Posterior vena cava (tissue), 2 donors: ENCODE measurements around the gene SNAP47. TPM values are rescaled to one million over a fixed set of nuclear protein-coding genes. Genes with fewer than 3 reads are reported as not detected.

ENCODE experiments used
- DNase-seq: peaks from one replicate; pipeline ENCODE4 v3.0.0-alpha.2; 2020; ENCODE audit warnings: low spot score
- intact Hi-C, 2 donors: fragments of 100-400 bp; cut with DNase I; formaldehyde crosslinking; loops; one replicate each; pipeline versions ENCODE4 v1.14.1 to v1.14.2; 2022 to 2023
- total RNA-seq, 2 donors: library from RNA; stranded (reverse); fragmentation: NEBNext Ultra II Directional; extraction: Animal tissue kit (Norgen Biotek cat#: 25700); gene quantifications; one replicate each; pipeline ENCODE4 v1.2.1, GENCODE V29; 2021
- donor health status: DM: yes; HTN: yes; CAD: no.
- donor health status: DM: yes; HTN: yes; CAD: no.

The SNAP47 gene
- total RNA-seq, 2 donors from 2014 or later = 14.8 to 16.3 TPM

DNA sequence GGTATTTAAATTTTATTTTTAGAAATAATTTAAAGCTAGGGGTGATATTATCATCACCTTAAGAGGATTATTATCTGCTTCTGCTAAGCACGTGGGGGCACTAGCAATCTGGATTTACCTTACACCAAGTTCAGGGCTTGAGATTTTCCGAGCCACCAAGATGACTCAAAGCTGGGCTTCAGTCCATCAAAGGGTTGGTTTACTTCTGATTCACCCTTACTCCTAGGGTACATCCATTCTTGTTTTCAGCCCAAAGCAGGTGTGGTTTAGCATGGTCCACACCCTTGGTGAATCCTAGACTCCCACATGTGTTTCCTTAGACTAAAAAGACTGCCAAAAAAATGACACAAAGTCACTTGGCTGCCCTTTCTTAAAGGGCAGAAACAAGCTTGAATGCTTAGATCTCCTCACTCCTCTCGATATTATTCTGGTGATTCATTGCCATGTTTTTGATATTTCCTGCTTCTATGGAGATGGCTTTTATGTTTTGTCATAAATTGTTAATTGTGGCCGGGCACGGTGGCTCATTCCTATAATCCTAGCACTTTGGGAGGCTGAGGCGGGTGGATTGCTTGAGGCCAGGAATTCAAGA is 70.5 kb downstream of the SNAP47 start:
- intact Hi-C loops = no loop called here

DNA sequence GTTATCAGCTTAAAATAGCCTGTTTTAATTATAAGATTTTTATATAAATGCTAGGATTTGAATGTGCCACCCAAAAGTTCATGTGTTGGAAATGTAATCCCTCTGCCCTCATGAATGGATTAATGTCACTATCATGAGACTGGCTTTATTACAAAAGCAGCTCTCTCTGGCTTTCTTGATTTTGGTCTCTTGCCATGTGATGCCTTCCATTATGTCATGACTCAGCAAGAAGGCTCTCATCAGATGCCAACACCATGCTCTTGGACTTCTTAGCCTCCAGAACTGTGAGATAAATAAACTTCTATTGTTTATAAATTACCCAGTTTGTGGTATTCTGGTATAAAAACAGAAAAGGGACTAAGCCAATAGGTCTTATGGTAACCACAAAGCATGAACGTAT is 73.3 kb downstream of the SNAP47 start:
- no peak for DNase-seq
- intact Hi-C loops = no loop called here

More for the DNA sequence above, 70.5 kb downstream of the SNAP47 start:
- DNase-seq = no peak

DNA sequence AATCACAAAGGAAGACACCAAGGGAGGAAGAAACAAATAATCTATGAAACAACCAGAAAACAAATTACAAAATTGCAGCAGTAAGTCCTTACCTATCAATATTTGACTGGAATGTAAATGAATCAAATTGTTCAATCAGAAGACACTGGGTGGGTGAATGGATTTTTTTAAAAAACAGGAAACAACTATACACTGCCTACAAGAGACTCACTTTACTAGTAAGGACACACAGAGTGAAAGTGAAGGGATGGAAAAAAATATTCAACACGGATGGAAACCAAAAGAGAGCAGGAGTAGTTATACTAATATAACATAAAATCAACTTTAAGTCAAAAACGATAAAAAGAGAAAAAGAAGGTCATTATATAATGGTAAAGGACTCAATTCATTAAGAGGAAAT is 73.8 kb downstream of the SNAP47 start:
- intact Hi-C loops = no loop called here

DNA sequence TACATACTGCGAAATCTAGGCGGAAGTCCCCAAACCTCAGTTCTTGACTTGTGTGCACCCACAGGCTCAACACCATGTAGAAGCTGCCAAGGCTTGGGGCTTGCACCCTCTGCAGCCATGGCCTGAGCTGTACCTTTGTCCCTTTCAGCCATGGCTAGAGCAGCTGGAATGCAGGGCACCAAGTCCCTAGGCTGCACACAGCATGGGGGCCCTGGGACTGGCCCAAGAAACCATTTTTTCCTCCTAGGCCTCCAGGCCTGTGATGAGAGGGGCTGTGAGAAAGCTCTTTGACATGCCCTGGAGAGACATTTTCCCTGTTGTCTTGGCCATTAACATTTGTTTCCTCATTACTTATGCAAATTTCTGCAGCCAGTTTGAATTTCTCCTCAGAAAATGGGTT is 78.7 kb downstream of the SNAP47 start:
- intact Hi-C loops = no loop called here
- DNase-seq = no peak

More for the DNA sequence above, 73.8 kb downstream of the SNAP47 start:
- DNase-seq = no peak

DNA sequence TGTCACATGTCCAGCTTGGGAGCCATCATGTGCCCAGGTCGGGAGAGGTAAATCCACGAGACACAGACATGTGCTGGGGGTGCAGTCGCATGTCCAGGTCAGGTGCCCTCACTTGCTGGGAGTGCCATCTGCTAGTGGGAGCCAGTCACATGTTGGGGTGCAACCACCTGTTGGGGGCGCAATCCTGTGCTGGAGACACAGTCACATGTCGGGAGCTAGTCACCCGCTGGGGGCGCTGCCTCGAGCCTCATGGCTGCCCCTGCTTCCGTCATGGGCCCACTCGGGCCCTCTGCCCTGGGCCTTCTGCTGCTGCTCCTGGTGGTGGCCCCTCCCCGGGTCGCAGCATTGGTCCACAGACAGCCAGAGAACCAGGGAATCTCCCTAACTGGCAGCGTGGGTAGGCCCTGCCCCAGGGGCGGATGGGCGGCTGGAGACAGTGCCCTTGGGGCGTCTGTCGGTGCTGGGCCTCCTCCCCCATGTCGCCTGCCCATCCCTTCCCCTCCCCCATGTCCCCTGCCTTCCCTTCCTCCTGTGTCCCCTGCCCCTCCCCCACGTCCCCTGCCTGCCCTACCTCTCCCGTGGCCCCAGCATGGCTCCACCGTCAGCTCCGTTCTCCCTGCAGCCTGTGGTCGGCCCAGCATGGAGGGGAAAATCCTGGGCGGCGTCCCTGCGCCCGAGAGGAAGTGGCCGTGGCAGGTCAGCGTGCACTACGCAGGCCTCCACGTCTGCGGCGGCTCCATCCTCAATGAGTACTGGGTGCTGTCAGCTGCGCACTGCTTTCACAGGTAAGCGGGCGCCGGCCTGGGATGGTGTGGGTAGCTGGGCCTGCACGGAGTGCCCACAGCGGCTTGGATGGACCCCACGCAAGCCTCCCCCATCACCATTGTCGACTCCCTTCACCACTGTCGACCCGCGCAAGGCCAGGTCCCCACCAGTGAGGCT is 80.5 kb downstream of the SNAP47 start, which contains the start of gene PRSS38:
Gene PRSS38 (plus strand): TSS at position 208 of the 942 bp plus-strand sequence. CDS start 42 bp downstream, at position 250.
- intact Hi-C loops = no loop called here
- no peak for DNase-seq

DNA sequence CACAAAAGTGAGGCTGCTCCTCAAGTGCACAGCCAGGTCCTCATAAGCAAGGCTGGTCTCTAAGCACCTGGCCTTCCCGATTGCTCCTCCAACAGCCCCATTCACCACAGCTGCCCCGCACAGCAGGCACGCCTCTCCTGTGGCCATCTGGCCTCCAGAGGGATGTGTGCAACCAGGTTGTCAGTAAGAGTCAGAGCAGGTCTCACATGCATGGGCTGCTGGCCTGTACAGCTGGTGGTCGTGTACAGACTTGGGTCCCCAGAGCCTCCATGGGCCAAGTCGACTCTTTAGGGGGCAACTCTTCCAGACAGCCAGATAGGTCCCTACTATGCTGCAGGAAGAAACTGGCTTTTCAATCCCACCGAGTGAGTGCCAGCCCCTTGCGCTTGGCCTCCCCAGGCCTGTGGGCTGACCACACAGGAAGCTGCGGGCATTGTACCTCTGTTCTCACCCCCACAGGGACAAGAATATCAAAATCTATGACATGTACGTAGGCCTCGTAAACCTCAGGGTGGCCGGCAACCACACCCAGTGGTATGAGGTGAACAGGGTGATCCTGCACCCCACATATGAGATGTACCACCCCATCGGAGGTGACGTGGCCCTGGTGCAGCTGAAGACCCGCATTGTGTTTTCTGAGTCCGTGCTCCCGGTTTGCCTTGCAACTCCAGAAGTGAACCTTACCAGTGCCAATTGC is 81.7 kb downstream of the SNAP47 start:
- no peak for DNase-seq
- intact Hi-C loops = no loop called here

DNA sequence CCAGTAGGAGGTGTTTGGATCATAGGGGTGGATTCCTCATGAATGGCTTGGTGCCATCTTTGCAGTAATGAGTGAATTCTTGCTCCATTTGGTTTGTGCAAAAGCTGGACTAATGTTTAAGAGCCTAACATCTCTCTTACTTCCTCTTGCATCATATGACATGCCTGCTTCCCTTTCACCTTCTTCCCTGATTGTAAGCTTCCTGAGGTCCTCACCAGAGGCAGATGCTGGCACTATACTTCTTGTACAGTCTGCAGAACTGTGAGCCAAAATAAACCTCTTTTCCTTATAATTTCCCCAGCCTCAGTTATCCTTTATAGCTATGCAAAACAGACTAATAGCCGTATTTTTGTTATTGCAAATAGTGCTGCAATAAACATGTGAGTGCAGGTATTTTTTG is 88.3 kb downstream of the SNAP47 start:
- intact Hi-C loops = no loop called here

DNA sequence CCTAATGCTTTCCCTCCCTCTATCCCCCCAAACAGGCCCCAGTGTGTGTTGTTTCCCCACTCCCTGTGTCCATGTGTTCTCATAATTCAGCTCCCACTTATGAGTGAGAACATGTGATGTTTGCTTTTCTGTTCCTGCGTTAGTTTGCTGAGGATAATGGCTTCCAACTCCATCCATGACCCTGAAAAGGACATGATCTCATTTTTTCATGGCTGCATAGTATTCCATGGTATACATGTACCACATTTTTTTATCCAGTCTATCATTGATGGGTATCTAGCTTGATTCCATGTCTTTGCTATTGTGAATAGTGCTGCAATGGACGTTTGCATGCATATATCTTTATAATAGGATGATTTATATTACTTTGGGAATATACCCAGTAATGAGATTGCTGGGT is 89.0 kb downstream of the SNAP47 start:
- intact Hi-C loops = no loop called here
- no peak for DNase-seq

More for the DNA sequence above, 88.3 kb downstream of the SNAP47 start:
- DNase-seq = no peak

DNA sequence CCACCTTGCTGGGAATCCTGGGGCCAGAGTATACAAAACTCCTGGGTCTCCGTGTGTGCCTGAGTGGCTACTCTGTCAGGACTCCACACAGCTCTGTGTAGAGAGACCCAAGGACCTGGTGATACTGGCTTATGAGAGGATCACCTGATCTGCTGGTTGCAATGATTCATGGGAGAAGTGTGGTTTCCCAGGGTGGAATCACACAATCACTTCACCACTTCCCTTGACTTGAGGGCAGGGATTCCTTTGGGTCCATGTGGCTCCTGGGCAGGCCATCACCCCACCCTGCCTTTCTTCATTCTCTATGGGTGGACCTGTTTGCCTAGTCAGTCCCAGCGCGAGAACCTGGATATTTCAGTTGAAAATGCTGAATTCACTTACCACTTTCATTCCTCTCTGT is 93.6 kb downstream of the SNAP47 start:
- intact Hi-C loops = no loop called here
- DNase-seq = no peak

Other genes starting within 250 kb of the SNAP47 start
- 1 to 10 TPM; 5.6 to 6.2 TPM for gene ZNF678, start 171.9 kb upstream of the SNAP47 start, total RNA-seq
- gene JMJD4, start 133 bp upstream of the SNAP47 start, total RNA-seq = 10 to 100 TPM; 10.3 to 11.4 TPM
- not detected for gene PRSS38, start 80.2 kb downstream of the SNAP47 start, total RNA-seq
- 1 to 10 TPM; 2.7 to 3.3 TPM for gene WNT9A, start 212.5 kb downstream of the SNAP47 start, total RNA-seq